ENCODE results near the gene PKNOX1. TPM values are rescaled to one million over a fixed set of nuclear protein-coding genes. Genes with fewer than 3 reads are reported as not detected.
"Not testable (repeated sequence)": the region's sequence is repeated elsewhere in the genome, so short reads cannot be mapped to it uniquely, and the experiment has no call there.

PKNOX1 gene
- total RNA-seq, 1 experiment from 2014 or later: 15.0 TPM

DNA sequence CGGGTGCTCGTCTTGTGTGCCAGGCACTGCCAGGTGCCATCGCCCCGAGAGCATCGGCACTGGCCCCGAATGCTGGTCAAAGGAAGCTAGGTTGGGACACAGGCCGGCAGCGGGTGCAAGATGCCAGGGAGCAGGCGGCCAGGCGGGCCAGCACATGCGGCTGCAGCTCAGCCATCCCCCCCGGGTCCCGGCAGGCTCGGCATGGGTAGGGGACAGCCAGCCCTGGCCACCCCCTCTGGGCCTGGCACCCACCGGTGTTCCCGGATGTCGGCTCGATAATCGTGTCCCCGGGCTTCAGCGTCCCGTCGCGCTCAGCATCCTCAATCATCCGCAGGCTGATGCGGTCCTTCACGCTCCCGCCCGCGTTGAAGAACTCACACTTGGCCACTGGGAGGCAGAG lies 91.6 kb downstream of the PKNOX1 start:
- H3K4me3 Mint-ChIP-seq (ENCODE audit: unreplicated experiment); intact Hi-C loops (cut with micrococcal nuclease); H3K27me3 Mint-ChIP-seq (ENCODE audit: insufficient read depth, unreplicated experiment); H3K36me3 Mint-ChIP-seq (ENCODE audit: insufficient read depth, unreplicated experiment); POLR2A ChIA-PET; H3K9me3 Mint-ChIP-seq (ENCODE audit: unreplicated experiment); BruUV-seq (replicated peaks); H3K27ac Mint-ChIP-seq (ENCODE audit: low read depth, unreplicated experiment); H3K4me1 Mint-ChIP-seq (ENCODE audit: insufficient read depth, unreplicated experiment); DNase-seq (ENCODE audit: unreplicated experiment); CTCF ChIA-PET: not testable (repeated sequence)

DNA sequence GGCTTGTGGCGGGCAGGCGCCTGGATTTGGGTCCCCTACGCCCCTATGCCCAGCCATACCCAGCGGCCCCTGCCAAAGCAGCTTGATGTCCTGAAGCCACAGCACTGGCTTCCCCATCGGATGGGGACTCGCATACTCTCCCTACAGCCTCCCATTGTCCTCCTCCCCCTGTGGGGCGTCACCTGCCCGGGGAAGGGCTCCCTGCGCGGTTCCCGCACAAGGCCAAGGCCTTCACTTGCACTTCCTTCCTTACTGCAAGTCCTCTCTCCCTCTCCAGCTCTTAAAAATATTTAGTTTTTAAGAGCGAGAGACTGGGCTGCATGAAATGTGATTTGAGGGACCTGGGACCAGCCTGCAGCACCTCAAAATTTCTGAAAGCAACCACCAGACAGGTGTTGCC lies 92.3 kb downstream of the PKNOX1 start:
- H3K9me3 Mint-ChIP-seq (ENCODE audit: unreplicated experiment); BruUV-seq (replicated peaks); H3K27ac Mint-ChIP-seq (ENCODE audit: low read depth, unreplicated experiment); H3K27me3 Mint-ChIP-seq (ENCODE audit: insufficient read depth, unreplicated experiment); H3K36me3 Mint-ChIP-seq (ENCODE audit: insufficient read depth, unreplicated experiment); H3K4me1 Mint-ChIP-seq (ENCODE audit: insufficient read depth, unreplicated experiment); intact Hi-C loops (cut with micrococcal nuclease); H3K4me3 Mint-ChIP-seq (ENCODE audit: unreplicated experiment); CTCF ChIA-PET; POLR2A ChIA-PET; DNase-seq (ENCODE audit: unreplicated experiment): not testable (repeated sequence)

- H3K27ac Mint-ChIP-seq (ENCODE audit: low read depth, unreplicated experiment); intact Hi-C loops (cut with micrococcal nuclease); H3K4me3 Mint-ChIP-seq (ENCODE audit: unreplicated experiment); DNase-seq (ENCODE audit: unreplicated experiment); POLR2A ChIA-PET; H3K4me1 Mint-ChIP-seq (ENCODE audit: insufficient read depth, unreplicated experiment); BruUV-seq (replicated peaks); H3K9me3 Mint-ChIP-seq (ENCODE audit: unreplicated experiment); CTCF ChIA-PET; H3K27me3 Mint-ChIP-seq (ENCODE audit: insufficient read depth, unreplicated experiment); H3K36me3 Mint-ChIP-seq (ENCODE audit: insufficient read depth, unreplicated experiment): not testable (repeated sequence)
These were observed 93.7 kb downstream of the PKNOX1 start for GRCh38 chr21:43068065-43068464.

- BruUV-seq (replicated peaks); H3K27me3 Mint-ChIP-seq (ENCODE audit: insufficient read depth, unreplicated experiment); POLR2A ChIA-PET; DNase-seq (ENCODE audit: unreplicated experiment); H3K36me3 Mint-ChIP-seq (ENCODE audit: insufficient read depth, unreplicated experiment); intact Hi-C loops (cut with micrococcal nuclease); H3K4me1 Mint-ChIP-seq (ENCODE audit: insufficient read depth, unreplicated experiment); CTCF ChIA-PET; H3K9me3 Mint-ChIP-seq (ENCODE audit: unreplicated experiment); H3K4me3 Mint-ChIP-seq (ENCODE audit: unreplicated experiment); H3K27ac Mint-ChIP-seq (ENCODE audit: low read depth, unreplicated experiment): not testable (repeated sequence)
These were observed 95.3 kb downstream of the PKNOX1 start for GRCh38 chr21:43069682-43070081.

DNA sequence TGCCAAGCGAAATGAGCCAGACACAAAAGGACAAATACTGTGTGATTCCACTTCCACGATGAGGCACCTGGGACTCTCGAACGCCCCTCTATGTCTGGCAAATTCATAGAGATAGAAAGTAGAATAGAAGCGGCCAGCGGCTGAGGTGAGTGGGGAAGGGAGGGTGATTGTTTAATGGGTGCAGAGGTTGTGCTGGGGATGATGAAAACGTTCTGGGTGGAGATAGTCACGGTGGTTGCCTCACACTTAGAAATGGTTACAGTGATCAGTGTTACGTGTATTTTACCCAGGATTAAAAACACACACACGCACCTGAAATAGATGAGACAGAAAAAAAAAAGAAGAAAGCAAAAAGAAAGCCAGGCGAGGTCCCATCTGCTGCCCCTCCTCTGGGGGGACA lies 98.4 kb downstream of the PKNOX1 start:
- H3K27me3 Mint-ChIP-seq (ENCODE audit: insufficient read depth, unreplicated experiment); intact Hi-C loops (cut with micrococcal nuclease); DNase-seq (ENCODE audit: unreplicated experiment); H3K4me1 Mint-ChIP-seq (ENCODE audit: insufficient read depth, unreplicated experiment); H3K9me3 Mint-ChIP-seq (ENCODE audit: unreplicated experiment); H3K36me3 Mint-ChIP-seq (ENCODE audit: insufficient read depth, unreplicated experiment); BruUV-seq (replicated peaks); POLR2A ChIA-PET; H3K27ac Mint-ChIP-seq (ENCODE audit: low read depth, unreplicated experiment); CTCF ChIA-PET; H3K4me3 Mint-ChIP-seq (ENCODE audit: unreplicated experiment): not testable (repeated sequence)

GRCh38 chr21:43074401-43075169 lies 100.2 kb downstream of the PKNOX1 start:
- TSS peak; percentile 65 for BruUV-seq (replicated peaks)
- H3K36me3 Mint-ChIP-seq (ENCODE audit: insufficient read depth, unreplicated experiment); POLR2A ChIA-PET; H3K4me3 Mint-ChIP-seq (ENCODE audit: unreplicated experiment); DNase-seq (ENCODE audit: unreplicated experiment); H3K4me1 Mint-ChIP-seq (ENCODE audit: insufficient read depth, unreplicated experiment); H3K27ac Mint-ChIP-seq (ENCODE audit: low read depth, unreplicated experiment); intact Hi-C loops (cut with micrococcal nuclease); H3K9me3 Mint-ChIP-seq (ENCODE audit: unreplicated experiment); H3K27me3 Mint-ChIP-seq (ENCODE audit: insufficient read depth, unreplicated experiment); CTCF ChIA-PET: not testable (repeated sequence)

DNA sequence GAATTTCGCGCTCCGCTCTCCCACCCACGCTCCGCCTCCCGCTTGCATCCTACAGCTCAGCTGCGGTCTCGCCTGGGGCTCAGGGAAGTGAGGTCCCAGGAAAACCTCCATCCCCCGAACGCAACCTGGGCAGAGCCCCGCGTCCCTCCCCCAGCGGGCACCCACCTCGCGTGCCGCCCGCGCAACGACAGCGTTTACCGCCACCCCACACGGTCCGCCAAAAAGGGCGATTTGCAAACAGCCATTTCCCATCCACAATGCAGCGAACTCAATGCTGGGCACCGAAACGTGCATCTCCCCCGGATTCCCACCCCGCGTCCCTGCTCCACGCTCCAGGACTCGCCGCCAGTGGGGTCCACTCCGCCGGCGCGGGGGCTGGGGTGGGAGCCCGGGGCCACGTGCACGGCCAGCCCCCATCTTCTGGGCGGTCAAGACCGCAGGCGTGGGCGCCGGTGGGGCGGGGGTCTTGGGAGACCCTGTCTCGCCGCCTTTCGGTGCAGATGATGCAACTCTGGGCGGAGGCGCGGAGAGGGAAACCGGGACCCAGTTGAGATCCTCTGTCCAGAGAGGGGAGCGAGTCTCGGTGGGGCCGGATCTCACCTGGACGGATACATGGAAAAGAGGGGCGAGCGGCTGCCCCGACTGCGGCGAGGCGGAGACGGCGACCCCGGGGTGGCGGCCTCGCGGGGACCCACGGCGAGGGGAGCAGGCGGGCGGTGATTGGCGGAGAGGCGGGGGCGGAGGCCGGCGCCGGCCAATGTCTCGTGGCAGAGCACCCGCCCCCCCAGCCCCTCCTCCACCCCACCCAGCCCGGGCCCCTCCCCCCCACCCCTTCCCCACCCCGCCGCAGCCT lies 101.0 kb downstream of the PKNOX1 start, which contains the start of gene CBS:
Gene CBS (minus strand): TSS at position 666 of the 853 bp plus-strand sequence. CDS start 3,642 bp downstream, outside the sequence.
- H3K36me3 Mint-ChIP-seq (ENCODE audit: insufficient read depth, unreplicated experiment); H3K27ac Mint-ChIP-seq (ENCODE audit: low read depth, unreplicated experiment); H3K9me3 Mint-ChIP-seq (ENCODE audit: unreplicated experiment); H3K27me3 Mint-ChIP-seq (ENCODE audit: insufficient read depth, unreplicated experiment); BruUV-seq (replicated peaks); DNase-seq (ENCODE audit: unreplicated experiment); CTCF ChIA-PET; H3K4me1 Mint-ChIP-seq (ENCODE audit: insufficient read depth, unreplicated experiment); H3K4me3 Mint-ChIP-seq (ENCODE audit: unreplicated experiment); intact Hi-C loops (cut with micrococcal nuclease); POLR2A ChIA-PET: not testable (repeated sequence)

DNA sequence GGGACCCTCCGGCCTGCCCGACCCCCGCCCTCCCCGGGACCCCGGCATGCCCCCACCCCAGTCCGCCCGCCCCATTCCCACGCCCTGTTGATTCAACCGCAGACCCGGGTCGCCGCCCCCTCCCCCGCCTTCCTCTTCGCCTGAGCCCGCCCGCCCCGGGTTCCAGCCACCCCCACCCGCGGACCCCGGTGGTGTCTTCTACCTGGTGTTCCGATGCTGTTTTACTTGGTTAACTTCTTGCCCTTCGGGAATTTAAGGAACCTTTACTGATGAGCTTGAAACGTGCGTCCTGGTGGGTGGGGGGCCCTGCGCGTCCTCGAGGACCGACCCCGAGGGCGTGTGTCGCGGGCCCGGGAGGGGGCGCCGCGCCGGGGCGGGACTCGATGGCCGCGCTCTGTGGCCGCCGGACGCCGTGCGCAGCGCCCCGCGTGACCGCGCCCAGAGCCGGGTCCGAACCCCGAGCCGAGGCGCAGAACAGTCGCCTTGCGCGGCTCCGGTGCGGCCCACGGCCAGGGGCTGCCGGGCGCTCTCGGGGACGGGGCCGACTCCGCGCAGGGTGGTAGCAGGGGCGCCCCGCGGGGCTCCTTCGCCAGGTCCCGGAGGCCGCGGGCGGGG lies 101.8 kb downstream of the PKNOX1 start:
- H3K27ac Mint-ChIP-seq (ENCODE audit: low read depth, unreplicated experiment); CTCF ChIA-PET; H3K9me3 Mint-ChIP-seq (ENCODE audit: unreplicated experiment); DNase-seq (ENCODE audit: unreplicated experiment); BruUV-seq (replicated peaks); H3K4me3 Mint-ChIP-seq (ENCODE audit: unreplicated experiment); POLR2A ChIA-PET; H3K36me3 Mint-ChIP-seq (ENCODE audit: insufficient read depth, unreplicated experiment); H3K27me3 Mint-ChIP-seq (ENCODE audit: insufficient read depth, unreplicated experiment); H3K4me1 Mint-ChIP-seq (ENCODE audit: insufficient read depth, unreplicated experiment); intact Hi-C loops (cut with micrococcal nuclease): not testable (repeated sequence)

- H3K4me1 Mint-ChIP-seq (ENCODE audit: insufficient read depth, unreplicated experiment); BruUV-seq (replicated peaks); intact Hi-C loops (cut with micrococcal nuclease); H3K9me3 Mint-ChIP-seq (ENCODE audit: unreplicated experiment); POLR2A ChIA-PET; DNase-seq (ENCODE audit: unreplicated experiment); H3K4me3 Mint-ChIP-seq (ENCODE audit: unreplicated experiment); H3K36me3 Mint-ChIP-seq (ENCODE audit: insufficient read depth, unreplicated experiment); H3K27ac Mint-ChIP-seq (ENCODE audit: low read depth, unreplicated experiment); CTCF ChIA-PET; H3K27me3 Mint-ChIP-seq (ENCODE audit: insufficient read depth, unreplicated experiment): not testable (repeated sequence)
These were observed 102.3 kb downstream of the PKNOX1 start for GRCh38 chr21:43076643-43077042.

All from MCF 10A (cell line).